Measurements from ENCODE around the gene RAB42. TPM values are rescaled to one million over a fixed set of nuclear protein-coding genes. Genes with fewer than 3 reads are reported as not detected.

Gene RAB42
- total RNA-seq, 2 experiments from 2014 or later: not detected

GRCh38 chr1:28632560-28632959 lies 40.5 kb downstream of the RAB42 start:
- ATAC-seq (ENCODE audit: poor library complexity): no peak
- intact Hi-C loops (cut with DNase I, micrococcal nuclease): no loop called here
- H3K4me1 ChIP-seq (ENCODE audit: insufficient read depth, low read length): no peaks in the 10 kb centered on the region
- ChIA-PET CTCF (no interaction called here), POLR2A (no interaction called here)
- no peak overlapping the region for H3K27ac ChIP-seq (ENCODE audit: low read depth in 1 of 2, low read length in 2 of 2)
- Mint-ChIP-seq H3K9me3 (no peaks in the 10 kb centered on the region), H3K27ac (no peak overlapping the region), H3K4me1 (ENCODE audit: low read depth) (peaks cover 4% of the 10 kb centered on the region), H3K36me3 (ENCODE audit: low read depth) (no peaks in the 10 kb centered on the region), H3K27me3 (no peaks in the 10 kb centered on the region), H3K4me3 (no peak overlapping the region)
- DNase-seq: no peak
- TF ChIP-seq, protein P1, sequence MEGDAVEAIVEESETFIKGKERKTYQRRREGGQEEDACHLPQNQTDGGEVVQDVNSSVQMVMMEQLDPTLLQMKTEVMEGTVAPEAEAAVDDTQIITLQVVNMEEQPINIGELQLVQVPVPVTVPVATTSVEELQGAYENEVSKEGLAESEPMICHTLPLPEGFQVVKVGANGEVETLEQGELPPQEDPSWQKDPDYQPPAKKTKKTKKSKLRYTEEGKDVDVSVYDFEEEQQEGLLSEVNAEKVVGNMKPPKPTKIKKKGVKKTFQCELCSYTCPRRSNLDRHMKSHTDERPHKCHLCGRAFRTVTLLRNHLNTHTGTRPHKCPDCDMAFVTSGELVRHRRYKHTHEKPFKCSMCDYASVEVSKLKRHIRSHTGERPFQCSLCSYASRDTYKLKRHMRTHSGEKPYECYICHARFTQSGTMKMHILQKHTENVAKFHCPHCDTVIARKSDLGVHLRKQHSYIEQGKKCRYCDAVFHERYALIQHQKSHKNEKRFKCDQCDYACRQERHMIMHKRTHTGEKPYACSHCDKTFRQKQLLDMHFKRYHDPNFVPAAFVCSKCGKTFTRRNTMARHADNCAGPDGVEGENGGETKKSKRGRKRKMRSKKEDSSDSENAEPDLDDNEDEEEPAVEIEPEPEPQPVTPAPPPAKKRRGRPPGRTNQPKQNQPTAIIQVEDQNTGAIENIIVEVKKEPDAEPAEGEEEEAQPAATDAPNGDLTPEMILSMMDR (IDR thresholded peaks at IDR 0.05): no peak
- H3K4me3 ChIP-seq (ENCODE audit: low read length): no peak overlapping the region
- peaks cover 5% of the 10 kb centered on the region for H3K36me3 ChIP-seq (ENCODE audit: insufficient read depth, low read length)
- H3K27me3 ChIP-seq (ENCODE audit: control insufficient read depth in 1 of 2, insufficient read depth in 2 of 2, low read length in 2 of 2): no peaks in the 10 kb centered on the region
- H3K9me3 ChIP-seq (ENCODE audit: control insufficient read depth in 1 of 2, insufficient read depth in 1 of 2, low read length in 2 of 2): no peaks in the 10 kb centered on the region

DNA sequence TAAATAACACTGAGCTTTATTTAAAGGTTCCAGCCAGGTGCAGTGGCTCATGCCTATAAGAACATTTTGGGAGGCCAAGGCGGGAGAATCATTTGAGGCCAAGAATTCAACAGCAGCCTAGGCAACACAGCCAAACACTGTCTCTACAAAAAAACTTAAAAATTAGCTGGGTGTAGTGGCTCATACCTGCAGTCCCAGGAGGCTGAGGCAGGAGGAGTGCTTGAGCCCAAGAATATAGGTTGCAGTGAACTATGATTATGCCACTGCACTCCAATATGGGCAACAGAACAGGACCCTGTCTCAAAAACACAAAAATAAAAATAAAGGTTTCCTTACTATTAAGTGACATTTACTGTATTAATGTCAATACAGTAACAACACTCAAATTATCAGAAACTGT lies 48.7 kb downstream of the RAB42 start:
- peaks cover 5% of the 10 kb centered on the region for H3K36me3 ChIP-seq (ENCODE audit: insufficient read depth, low read length)
- H3K27ac ChIP-seq (ENCODE audit: low read depth in 1 of 2, low read length in 2 of 2): no peak overlapping the region
- Mint-ChIP-seq H3K4me1 (ENCODE audit: low read depth) (peaks cover 58% of the 10 kb centered on the region), H3K9me3 (no peaks in the 10 kb centered on the region), H3K27ac (peak overlapping the region; percentile 97), H3K36me3 (ENCODE audit: low read depth) (peaks cover 18% of the 10 kb centered on the region), H3K27me3 (no peaks in the 10 kb centered on the region), H3K4me3 (peak overlapping the region; percentile 92)
- ChIA-PET POLR2A (interaction anchor here (0.7 to 5.7 kb wide), 4 partner anchors 29 to 651 kb away, joined by 3 to 198 read pairs (median 140); partner anchors contain the start of genes GMEB1 and YTHDF2), CTCF (interaction anchor here (0.9 to 2.0 kb wide), 4 partner anchors 60 to 236 kb away, joined by 3 to 11 read pairs (median 6); partner anchors contain the start of gene YTHDF2)
- intact Hi-C loops (cut with DNase I, micrococcal nuclease): loop anchor here (1.0 to 10.0 kb wide), 7 partner anchors 54 to 396 kb away; partner anchors contain the start of gene RCC1 (in 1 of the 2)
- DNase-seq (peak in 11 of 14 experiments; percentile 15 to 69 (median 30)), ATAC-seq (ENCODE audit: poor library complexity) (peak; percentile 15)
- H3K4me1 ChIP-seq (ENCODE audit: insufficient read depth, low read length): peaks cover 44% of the 10 kb centered on the region
- H3K4me3 ChIP-seq (ENCODE audit: low read length): no peak overlapping the region
- TF ChIP-seq, protein P1 (IDR thresholded peaks at IDR 0.05): peak; percentile 39
- no peaks in the 10 kb centered on the region for H3K9me3 ChIP-seq (ENCODE audit: control insufficient read depth in 1 of 2, insufficient read depth in 1 of 2, low read length in 2 of 2)
- no peaks in the 10 kb centered on the region for H3K27me3 ChIP-seq (ENCODE audit: control insufficient read depth in 1 of 2, insufficient read depth in 2 of 2, low read length in 2 of 2)

DNA sequence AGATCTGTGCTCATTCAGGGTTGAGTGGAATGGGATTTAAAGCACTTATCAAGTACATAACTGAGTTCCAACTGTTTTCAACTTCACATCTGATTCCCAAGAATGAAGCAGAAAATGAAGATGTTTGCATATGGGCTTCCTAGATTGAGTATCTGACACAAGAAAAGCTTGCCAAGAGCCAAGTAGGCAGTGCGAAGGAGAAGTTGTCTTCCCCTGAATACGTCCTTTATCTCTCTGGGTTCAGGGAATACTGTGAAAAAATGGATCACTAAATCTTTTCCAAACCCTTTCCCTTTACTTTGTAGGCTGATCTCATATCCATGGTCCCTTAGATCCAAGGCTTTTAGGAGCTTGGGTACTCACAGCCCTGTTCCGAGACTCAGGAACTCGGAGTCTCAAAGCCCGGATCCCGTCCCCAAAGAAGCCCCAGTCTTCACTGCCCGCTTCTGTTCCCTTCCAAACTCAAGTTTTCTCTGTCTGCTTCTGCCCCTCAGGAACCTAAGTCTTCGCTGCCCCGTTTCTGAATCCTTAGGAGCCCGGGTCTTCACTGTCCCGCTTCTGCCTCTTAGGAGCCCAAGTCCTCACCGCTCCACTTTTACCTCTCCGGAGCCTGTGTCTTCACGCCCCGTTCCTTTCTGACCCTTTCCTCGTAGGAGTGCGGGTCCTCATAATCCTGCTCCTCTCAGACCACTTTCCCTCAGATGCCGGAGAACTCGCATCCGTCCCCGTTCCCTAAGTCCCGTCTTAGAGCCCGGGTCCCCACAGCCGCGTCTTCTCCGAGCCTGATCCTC lies 50.2 kb downstream of the RAB42 start:
- peaks cover 56% of the 10 kb centered on the region for H3K4me1 Mint-ChIP-seq (ENCODE audit: low read depth)
- no peaks in the 10 kb centered on the region for H3K9me3 ChIP-seq (ENCODE audit: control insufficient read depth in 1 of 2, insufficient read depth in 1 of 2, low read length in 2 of 2)
- H3K27me3 Mint-ChIP-seq: no peaks in the 10 kb centered on the region
- H3K27me3 ChIP-seq (ENCODE audit: control insufficient read depth in 1 of 2, insufficient read depth in 2 of 2, low read length in 2 of 2): no peaks in the 10 kb centered on the region
- H3K4me3 ChIP-seq (ENCODE audit: low read length): peak overlapping the region; percentile 99
- peak overlapping the region; percentile 92 for H3K4me3 Mint-ChIP-seq
- H3K27ac Mint-ChIP-seq: peak overlapping the region; percentile 97
- peak; percentile 15 for ATAC-seq (ENCODE audit: poor library complexity)
- H3K36me3 ChIP-seq (ENCODE audit: insufficient read depth, low read length): no peaks in the 10 kb centered on the region
- peak overlapping the region; percentile 94 for H3K27ac ChIP-seq (ENCODE audit: low read depth in 1 of 2, low read length in 2 of 2)
- POLR2A ChIA-PET: interaction anchor here (0.6 to 5.7 kb wide), 31 partner anchors 19 to 1752 kb away, joined by 3 to 198 read pairs (median 5); partner anchors contain the start of genes EPB41, GMEB1, GPN2 and MED18
- TF ChIP-seq, protein P1 (IDR thresholded peaks at IDR 0.05): no peak
- CTCF ChIA-PET: interaction anchor here (0.9 to 2.8 kb wide), 7 partner anchors 26 to 538 kb away, joined by 3 to 43 read pairs (median 11); partner anchors contain the start of genes GMEB1 and YTHDF2
- H3K9me3 Mint-ChIP-seq: no peaks in the 10 kb centered on the region
- peaks cover 46% of the 10 kb centered on the region for H3K4me1 ChIP-seq (ENCODE audit: insufficient read depth, low read length)
- intact Hi-C loops (cut with DNase I, micrococcal nuclease): loop anchor here (2.0 to 10.0 kb wide), 7 partner anchors 53 to 553 kb away; partner anchors contain the start of genes SRSF4 (in 2 of the 2), EYA3 (in 1 of the 2) and RCC1 (in 1 of the 2)
- peak in 2 of 14 experiments; percentile 6 to 8 for DNase-seq
- peaks cover 18% of the 10 kb centered on the region for H3K36me3 Mint-ChIP-seq (ENCODE audit: low read depth)
